RPMI8226 (cell line): ENCODE data around the gene GANAB.
A peak's percentile ranks its signal among the peaks of the same experiment; 100 is the strongest.
"Not testable (repeated sequence)": the region's sequence is repeated elsewhere in the genome, so short reads cannot be mapped to it uniquely, and the experiment has no call there.

Experiments used
- DNase-seq: peaks from one replicate; pipeline ENCODE4 v3.0.0-alpha.2; 2015

The GANAB gene

GRCh38 chr11:62666259-62666926 is 20.0 kb upstream of the GANAB start:
- peak; percentile 23 for DNase-seq

GRCh38 chr11:62665599-62666258 is 19.3 kb upstream of the GANAB start:
- peak; percentile 68 for DNase-seq

GRCh38 chr11:62665075-62665598 is 18.7 kb upstream of the GANAB start, which contains the start of the genes C11orf98 and CSKMT:
TSS of gene C11orf98 (minus strand) at chr11:62665210. CDS start at chr11:62665169, 41 bp downstream.
TSS of gene CSKMT (plus strand) at chr11:62665312. CDS start at chr11:62665880, 568 bp downstream.
- peak; percentile 98 for DNase-seq

DNA sequence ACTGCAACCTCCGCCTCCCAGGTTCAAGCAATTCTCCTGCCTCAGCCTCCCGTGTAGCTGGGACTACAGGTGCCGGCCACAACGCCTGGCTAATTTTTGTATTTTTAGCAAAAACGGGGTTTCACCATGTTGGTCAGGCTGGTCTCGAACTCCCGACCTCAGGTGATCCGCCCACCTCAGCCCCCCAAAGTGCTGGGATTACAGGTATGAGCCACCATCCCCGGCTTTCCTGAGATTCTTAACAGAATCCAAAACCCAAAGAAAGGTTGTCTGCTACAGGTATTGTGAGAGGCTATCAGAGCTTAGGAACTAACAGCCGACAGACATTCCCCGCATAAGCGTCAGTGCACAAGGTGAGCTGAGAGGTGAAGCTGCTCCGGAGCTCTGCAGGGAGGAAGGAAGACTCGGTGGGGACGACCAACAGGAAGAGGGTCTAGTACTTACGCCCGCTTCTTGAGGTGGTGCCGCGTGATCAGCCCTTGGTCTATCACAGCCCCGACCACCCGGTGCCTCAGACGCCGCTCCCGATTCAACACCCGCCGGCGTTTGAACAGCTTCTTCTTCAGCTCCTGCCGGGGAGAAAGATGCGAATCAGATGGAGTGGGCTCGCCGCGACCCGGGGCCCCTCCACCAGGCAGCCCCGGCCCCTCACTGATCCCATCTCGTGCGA is 18.1 kb upstream of the GANAB start:
- DNase-seq, result peak; percentile 81

GRCh38 chr11:62656796-62657429 is 10.5 kb upstream of the GANAB start:
- DNase-seq, result no peak

- no peak for DNase-seq
Observed at GRCh38 chr11:62654297-62654696, 7.9 kb upstream of the GANAB start.

- no peak for DNase-seq
Observed at GRCh38 chr11:62652161-62653006, 6.0 kb upstream of the GANAB start.

- not testable (repeated sequence) for DNase-seq
Observed at GRCh38 chr11:62650283-62650682, 3.9 kb upstream of the GANAB start.

GRCh38 chr11:62649486-62649885 is 3.1 kb upstream of the GANAB start:
- DNase-seq, result no peak

DNA sequence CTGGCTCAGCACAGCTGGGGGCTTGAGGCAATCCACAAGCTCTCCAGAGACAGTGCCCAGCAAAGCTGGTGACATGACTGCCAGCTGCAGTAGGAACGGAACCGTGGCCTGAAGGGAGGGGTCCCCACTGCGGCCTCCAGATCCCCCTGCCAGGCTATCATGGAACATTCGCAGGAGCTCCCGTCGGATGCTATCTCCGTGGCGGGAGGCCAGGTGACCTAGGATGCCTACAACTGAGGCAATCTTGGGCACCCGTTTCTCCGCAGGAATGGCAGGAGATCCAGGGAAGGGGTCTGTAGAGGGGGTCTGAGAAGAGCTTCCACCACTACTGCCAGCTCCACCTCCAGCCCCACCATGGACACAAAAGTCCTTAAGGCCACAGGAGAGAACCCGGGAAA is 2.6 kb upstream of the GANAB start:
- no peak for DNase-seq

DNA sequence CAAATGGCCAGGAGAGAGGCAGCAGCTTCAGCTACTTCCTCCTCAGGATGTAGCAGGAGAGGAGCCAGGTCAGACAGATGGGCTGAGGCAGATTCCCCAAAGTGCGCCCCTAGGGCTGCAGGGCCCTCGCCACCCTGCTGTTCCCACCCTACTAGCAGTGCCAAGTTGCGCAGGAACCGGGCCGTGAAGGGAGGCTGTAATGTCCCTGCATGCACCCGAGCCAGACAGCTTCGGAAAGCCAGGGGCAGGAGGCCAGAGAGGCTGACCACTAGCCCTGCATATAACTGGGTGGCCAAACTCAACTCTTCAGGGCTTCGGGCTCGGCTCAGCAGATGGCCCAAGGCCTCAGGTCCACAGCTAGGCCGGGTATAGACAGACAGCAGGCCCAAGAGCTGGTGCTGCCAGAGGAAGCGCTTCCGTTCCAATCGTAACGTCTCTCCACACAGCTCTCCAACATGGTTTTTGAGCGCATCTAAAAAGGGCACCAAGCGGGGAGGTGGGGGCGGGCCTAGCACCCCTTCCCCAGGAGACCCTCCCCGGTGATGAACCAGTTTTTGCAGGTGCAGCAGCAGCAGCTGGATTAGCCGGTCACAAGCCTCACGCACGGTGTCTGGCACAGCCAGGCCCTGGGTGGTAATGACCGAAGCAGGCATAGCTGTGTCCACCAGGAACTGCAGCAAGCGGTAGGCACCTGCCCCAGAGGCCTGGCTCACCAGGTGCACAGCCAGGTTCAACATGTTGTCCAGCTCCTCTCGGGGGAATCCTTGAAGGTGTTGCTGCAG is 2.0 kb upstream of the GANAB start:
- no peak for DNase-seq

DNA sequence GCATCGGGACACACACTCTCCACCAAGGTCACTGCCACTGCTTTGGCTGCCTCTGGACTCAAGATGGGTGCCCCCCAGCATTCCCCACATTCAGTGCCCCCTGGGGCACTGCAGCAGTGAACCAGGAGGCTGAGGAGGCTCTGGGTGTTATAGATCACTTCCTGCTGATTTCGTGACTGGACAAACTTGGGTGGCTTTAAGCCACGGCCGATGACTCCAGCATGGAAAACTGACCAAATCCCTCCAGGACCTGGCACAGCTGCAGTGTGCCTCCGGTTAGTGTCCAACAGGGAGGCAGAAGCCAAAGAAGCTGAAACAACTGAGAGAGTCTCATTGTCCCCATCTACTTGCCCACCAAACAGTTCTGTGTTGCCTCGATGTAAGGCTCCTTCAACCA is 1.2 kb upstream of the GANAB start:
- no peak for DNase-seq

GRCh38 chr11:62646825-62647608 is 604 bp upstream of the GANAB start:
- no peak for DNase-seq

DNA sequence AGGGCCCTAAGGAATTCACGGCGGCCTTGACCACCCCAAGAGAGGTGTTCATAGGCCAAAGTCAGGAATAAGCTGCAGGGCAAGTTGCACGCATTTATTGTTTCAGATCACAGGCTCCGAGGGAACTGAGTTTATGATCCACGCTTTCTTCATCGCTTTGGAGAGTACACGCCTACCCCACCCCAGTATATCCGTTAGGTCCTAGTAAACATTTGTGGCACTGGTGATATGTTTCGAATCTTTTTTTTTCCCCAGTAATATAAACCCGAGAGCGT is 805 bp downstream of the GANAB start:
- DNase-seq, result no peak

- no peak for DNase-seq
Observed at GRCh38 chr11:62644220-62644619, 2.2 kb downstream of the GANAB start.

DNA sequence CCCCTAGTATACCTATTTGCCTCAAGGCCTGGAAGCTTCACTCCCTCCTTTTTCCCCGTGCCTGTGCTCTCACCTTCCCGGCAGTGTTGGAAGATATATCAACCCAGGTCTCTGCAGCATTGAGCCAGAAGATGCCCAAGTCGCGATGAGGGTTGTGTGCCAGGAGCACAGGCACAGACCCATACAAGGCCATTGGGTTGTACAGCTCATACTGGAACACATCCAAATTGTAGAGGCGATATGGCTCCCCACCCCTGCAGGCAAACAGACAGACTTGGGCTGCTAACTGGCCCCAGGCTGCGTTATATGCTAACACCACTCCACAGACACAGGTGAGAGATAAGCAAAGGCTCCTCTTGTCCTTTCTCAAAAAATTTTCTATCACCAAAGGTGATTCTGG is 13.9 kb downstream of the GANAB start:
- DNase-seq, result no peak

DNA sequence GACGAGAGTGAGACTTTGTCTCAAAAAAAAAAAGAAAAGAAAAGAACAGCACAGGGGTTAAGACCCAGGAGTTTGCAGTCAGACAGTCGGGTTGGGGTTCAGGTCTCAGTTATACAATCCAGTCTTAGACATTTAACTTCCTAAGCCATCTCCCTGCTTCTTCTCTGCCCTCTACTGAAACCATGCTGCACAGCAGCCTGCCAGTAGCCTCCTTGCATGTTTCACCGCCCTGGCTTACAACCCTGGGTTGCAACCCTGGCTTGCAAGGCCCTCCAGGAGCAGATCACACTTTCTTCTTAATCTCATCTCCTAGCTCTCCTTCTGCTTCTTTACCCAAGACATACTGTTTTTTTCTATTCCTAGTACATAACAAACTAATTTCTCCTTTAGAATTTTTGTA is 18.7 kb downstream of the GANAB start:
- DNase-seq, result no peak

GRCh38 chr11:62622476-62623089 is 23.8 kb downstream of the GANAB start:
- DNase-seq, result no peak

DNA sequence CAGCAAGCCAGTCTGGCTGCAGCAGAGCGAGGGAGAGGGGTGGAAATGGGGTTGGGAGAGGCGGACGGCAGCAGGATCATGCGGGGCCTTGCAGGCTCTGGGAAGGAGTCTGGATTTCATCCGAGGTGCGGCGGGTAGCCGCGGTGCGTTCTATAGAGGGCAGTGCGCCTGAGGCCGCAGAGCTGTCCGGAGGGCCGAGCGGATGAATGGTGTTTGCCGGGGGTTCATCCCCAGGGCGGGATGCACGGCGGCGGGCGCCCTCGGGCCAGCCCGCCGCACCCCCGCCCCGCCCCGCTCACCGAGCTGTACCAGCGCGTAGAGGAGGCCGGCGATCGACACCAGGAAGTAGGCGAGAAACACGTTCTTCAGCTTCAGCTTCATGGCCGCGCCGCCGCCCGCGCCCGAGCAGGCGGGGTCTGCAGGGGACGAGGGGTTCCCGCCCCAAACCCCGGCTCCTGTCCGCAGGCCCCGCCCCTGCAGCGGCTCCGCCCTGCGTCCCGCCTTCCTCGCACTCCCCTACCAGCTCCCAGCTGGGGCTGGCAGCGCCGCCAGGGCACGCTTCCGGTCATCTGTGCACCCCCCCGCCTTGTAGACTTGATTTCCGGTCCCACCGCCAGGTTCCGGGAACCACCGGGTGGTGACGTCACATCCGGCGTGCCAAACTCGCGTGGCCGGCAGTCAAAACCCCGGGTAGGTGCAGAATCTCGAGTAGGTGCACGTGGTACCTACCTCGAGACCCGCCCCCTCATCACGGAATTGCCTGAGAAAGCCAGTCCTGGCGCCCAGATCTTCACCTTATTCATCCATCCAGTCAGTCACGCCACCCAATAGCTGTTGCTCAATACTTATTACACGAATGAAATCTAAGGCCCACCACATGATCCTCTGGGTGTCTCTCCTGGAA is 24.6 kb downstream of the GANAB start, which contains the start of gene B3GAT3:
Gene B3GAT3, minus strand, starts transcription at position 420 of the 904 bp plus-strand sequence. Its CDS starts 39 bp downstream, at position 381.
- DNase-seq, result peak; percentile 100
